HepG2 (cell line): Measurements from ENCODE around the gene MMS19. TPM values are rescaled to one million over a fixed set of nuclear protein-coding genes. Genes with fewer than 3 reads are reported as not detected.

Experiments used
- ATAC-seq: fragments of 200-7000 bp; cut with Tn5 transposase; 3 replicates; pipeline ENCODE4 v1.9.1; 2020; ENCODE audit warnings: mild to moderate bottlenecking, moderate library complexity
- BruUV-seq: library from RNA; stranded (reverse); fragments of 400-500 nt; replicated peaks from 2 replicates; lab custom pipeline; 2021; lab: Mats Ljungman, UMichigan
- CTCF ChIA-PET: fragments of 300-600 bp; formaldehyde crosslinking; extraction: SDS; loops from one replicate; lab custom pipeline; 2021; ENCODE audit warnings: low total read pairs, inconsistent platforms, low intra/inter-chr PET ratio; lab: Yijun Ruan, JAX
- POLR2A ChIA-PET: fragments of 350-600 bp; sonication (Branson Sonifier 250); formaldehyde crosslinking; loops from one replicate; lab custom pipeline; 2020; ENCODE audit warnings: antibody characterized with exemption, inconsistent platforms; lab: Yijun Ruan, JAX
- DNase-seq: peaks from one replicate; pipeline ENCODE4 v3.0.0-alpha.2; 2015; ENCODE audit warnings: low spot score
- FAIRE-seq: peaks from 3 replicates; lab custom pipeline; 2011; peaks lifted over from hg19 to GRCh38; lab: Jason Lieb, UNC
- H2AFZ ChIP-seq: one replicate; pipeline ENCODE4 v1.6.1; 2011; ENCODE audit warnings: low read length, inconsistent platforms
- H3K27ac ChIP-seq: fragments of 300-600 bp; 3 replicates; pipeline ENCODE4 v1.8.0; 2011; ENCODE audit warnings: mixed run types, mild to moderate bottlenecking, mixed read lengths, low read length, inconsistent platforms; ENCODE audit not compliant: insufficient read depth; ENCODE audit errors: extremely low read length
- H3K27me3 ChIP-seq, 2 experiments: fragments of 200-600 bp in 1 of 2; 2 replicates in 1 of 2; 3 replicates in 1 of 2; pipeline versions ENCODE4 v1.6.0 to v1.8.0; 2011; ENCODE audit warnings: low read length in 2 of 2, mild to moderate bottlenecking in 2 of 2, moderate library complexity in 2 of 2, inconsistent platforms in 1 of 2; ENCODE audit not compliant: insufficient read depth in 2 of 2, control insufficient read depth in 1 of 2
- H3K36me3 ChIP-seq, 2 experiments: fragments of 200-600 bp in 1 of 2; replicated peaks in 1 of 2; 2 replicates in 1 of 2; 3 replicates in 1 of 2; pipeline versions ENCODE4 v1.5.1 to v1.8.0; 2011; ENCODE audit warnings: low read length in 2 of 2, inconsistent platforms in 1 of 2; ENCODE audit not compliant: insufficient read depth in 2 of 2, control insufficient read depth in 1 of 2
- H3K4me1 ChIP-seq: 2 replicates; pipeline ENCODE4 v1.5.1; 2012; ENCODE audit warnings: low read length, inconsistent platforms; ENCODE audit not compliant: insufficient read depth
- H3K4me2 ChIP-seq: 2 replicates; pipeline ENCODE4 v1.6.0; 2011; ENCODE audit warnings: low read depth, low read length, inconsistent platforms
- H3K4me3 ChIP-seq, 3 experiments: fragments of 200-600 bp in 1 of 3; sonication (generic), shearing (Covaris generic) in 1 of 3; replicated peaks in 1 of 3; 2 replicates each; pipeline ENCODE4 v1.5.1; 2011 to 2016; ENCODE audit warnings: low read length in 3 of 3, inconsistent platforms in 2 of 3, low read depth in 2 of 3, mild to moderate bottlenecking in 2 of 3, control low read depth in 1 of 3, mixed read lengths in 1 of 3; ENCODE audit not compliant: insufficient read depth in 1 of 3
- H3K79me2 ChIP-seq: one replicate; pipeline ENCODE4 v1.6.1; 2011; ENCODE audit warnings: low read length, inconsistent platforms; ENCODE audit not compliant: insufficient read depth
- H3K9ac ChIP-seq: 2 replicates; pipeline ENCODE4 v1.6.0; 2011; ENCODE audit warnings: mild to moderate bottlenecking, low read depth, low read length, inconsistent platforms; ENCODE audit not compliant: insufficient read depth
- H3K9me3 ChIP-seq: 2 replicates; pipeline ENCODE4 v1.5.1; 2012; ENCODE audit warnings: mild to moderate bottlenecking, low read length
- H4K20me1 ChIP-seq: 2 replicates; pipeline ENCODE4 v1.6.0; 2011; ENCODE audit warnings: inconsistent platforms, mild to moderate bottlenecking, low read length, moderate library complexity; ENCODE audit not compliant: insufficient read depth
- ARNT2 ChIP-seq: sonication (generic); formaldehyde crosslinking; IDR thresholded peaks from 2 replicates; pipeline ENCODE4 v1.8.0; 2022; ENCODE audit warnings: mild to moderate bottlenecking, low read depth, missing genetic modification reagents, moderate library complexity
- HNRNPL ChIP-seq: fragments of 200-400 bp; formaldehyde crosslinking; IDR thresholded peaks from 2 replicates; pipeline ENCODE4 v1.6.1; 2017; ENCODE audit warnings: mild to moderate bottlenecking, low read depth, low read length
- HOXA5 ChIP-seq: sonication (generic); formaldehyde crosslinking; IDR thresholded peaks from 2 replicates; pipeline ENCODE4 v1.4.0; 2020; ENCODE audit warnings: missing genetic modification reagents
- KLF12 ChIP-seq: sonication (generic); formaldehyde crosslinking; IDR thresholded peaks from 2 replicates; pipeline ENCODE4 v1.4.0; 2020; ENCODE audit warnings: missing genetic modification reagents, borderline replicate concordance
- PLRG1 ChIP-seq: fragments of 450-650 bp; conservative IDR thresholded peaks from 2 replicates; pipeline ENCODE4 v1.6.1; 2016
- POLR2AphosphoS5 ChIP-seq: IDR thresholded peaks from 2 replicates; pipeline ENCODE4 v1.6.1; 2012; ENCODE audit warnings: low read depth, low read length
- RXRA ChIP-seq: sonication (generic); formaldehyde crosslinking; IDR thresholded peaks from 2 replicates; pipeline ENCODE4 v1.5.1; 2020; ENCODE audit warnings: missing genetic modification reagents
- SP1 ChIP-seq, 2 experiments: fragments of 450-650 bp in 1 of 2; sonication (generic) in 1 of 2; formaldehyde crosslinking in 1 of 2; IDR thresholded peaks; 2 replicates each; pipeline versions ENCODE4 v1.4.0 to v1.6.1; 2016 to 2020; ENCODE audit warnings: missing genetic modification reagents in 1 of 2
- SRSF1 ChIP-seq: fragments of 200-400 bp; formaldehyde crosslinking; optimal IDR thresholded peaks from 2 replicates; pipeline ENCODE3; 2017; ENCODE audit warnings: mild to moderate bottlenecking, low read depth, low read length, moderate library complexity
- TCF7L2 ChIP-seq: IDR thresholded peaks from 2 replicates; pipeline ENCODE4 v1.6.1; 2011; ENCODE audit warnings: mild to moderate bottlenecking, low read depth, low read length, moderate library complexity
- ZNF256 ChIP-seq: sonication (generic); formaldehyde crosslinking; conservative IDR thresholded peaks from 2 replicates; pipeline ENCODE4 v1.4.0; 2020; ENCODE audit warnings: missing genetic modification reagents
- ZNF33B ChIP-seq: sonication (generic); formaldehyde crosslinking; IDR thresholded peaks from 2 replicates; pipeline ENCODE4 v1.5.1; 2020; ENCODE audit warnings: mild to moderate bottlenecking, missing genetic modification reagents
- ZNF572 ChIP-seq: sonication (generic); formaldehyde crosslinking; IDR thresholded peaks from 2 replicates; pipeline ENCODE4 v1.5.1; 2020; ENCODE audit warnings: mild to moderate bottlenecking, missing genetic modification reagents
- ZNF746 ChIP-seq: sonication (generic); formaldehyde crosslinking; IDR thresholded peaks from 2 replicates; pipeline ENCODE4 v1.8.0; 2022; ENCODE audit warnings: mild to moderate bottlenecking, missing genetic modification reagents
- ZNF766 ChIP-seq: sonication (generic); formaldehyde crosslinking; IDR thresholded peaks from 2 replicates; pipeline ENCODE4 v1.5.0; 2020; ENCODE audit warnings: missing genetic modification reagents, borderline replicate concordance
- ZNF781 ChIP-seq: sonication (generic); formaldehyde crosslinking; IDR thresholded peaks from 2 replicates; pipeline ENCODE4 v1.5.1; 2020; ENCODE audit warnings: borderline replicate concordance, mild to moderate bottlenecking, missing genetic modification reagents; ENCODE audit errors: not compliant biosample characterization
- ZNF850 ChIP-seq: sonication (generic); formaldehyde crosslinking; conservative IDR thresholded peaks from 2 replicates; pipeline ENCODE4 v1.9.0; 2021; ENCODE audit warnings: mild to moderate bottlenecking, missing genetic modification reagents
- WGBS: methylation state at CpG from one replicate; pipeline ENCODE4 v1.1.6; 2017; ENCODE audit warnings: low lambda C conversion rate; 5-methylcytosine and 5-hydroxymethylcytosine counted together
- in situ Hi-C: cut with HindIII; loops from 2 replicates; pipeline ENCODE4 v1.10.0; 2017; ENCODE audit warnings: low pct_unique_long_range_greater_than_20kb; ENCODE audit not compliant: extremely low pct_ligation_motif_present
- intact Hi-C: fragments of 100-400 bp; cut with micrococcal nuclease; formaldehyde crosslinking; loops from one replicate; pipeline ENCODE4 v1.10.0; 2022; ENCODE audit not compliant: unreplicated experiment
- polyA plus RNA-seq, 8 experiments: library from polyadenylated mRNA; depleted of rRNA in 3 of 8; stranded (reverse) in 7 of 8; unstranded in 1 of 8; fragments of >200 nt; fragmentation: Illumina TruSeq in 4 of 8; extraction: Trizol in 4 of 8; gene quantifications; 2 replicates each; pipeline versions ENCODE4 v1.2.1 to v1.2.3, GENCODE V29; 2011 to 2016; ENCODE audit warnings: low read depth in 4 of 8, missing spikeins in 1 of 8, mixed read lengths in 1 of 8; ENCODE audit not compliant: insufficient read depth in 1 of 8
- total RNA-seq, 5 experiments: library from RNA; depleted of rRNA; stranded (reverse); fragments of >200 nt; fragmentation: Illumina TruSeq; extraction: Trizol; gene quantifications; 2 replicates each; pipeline ENCODE4 v1.2.3, GENCODE V29; 2016; ENCODE audit warnings: low read depth in 1 of 5
- TF ChIP-seq, protein P1 (sequence below): sonication (generic); formaldehyde crosslinking; IDR thresholded peaks from 2 replicates; pipeline ENCODE4 v1.5.0; 2020; ENCODE audit warnings: missing genetic modification reagents
- TF ChIP-seq, protein P2 (sequence below): sonication (generic); formaldehyde crosslinking; IDR thresholded peaks from 2 replicates; pipeline ENCODE4 v1.4.0; 2020; ENCODE audit warnings: missing genetic modification reagents, mild to moderate bottlenecking, borderline replicate concordance
- TF ChIP-seq, protein P3 (sequence below): sonication (generic); formaldehyde crosslinking; IDR thresholded peaks from 2 replicates; pipeline ENCODE4 v1.4.0; 2020; ENCODE audit warnings: missing genetic modification reagents

The MMS19 gene
- total and polyA plus RNA-seq, 2 of the 13 experiments (the other 11 are each of a cell fraction or from before 2014, with no cell fraction given) = 76.4 to 107 TPM

DNA sequence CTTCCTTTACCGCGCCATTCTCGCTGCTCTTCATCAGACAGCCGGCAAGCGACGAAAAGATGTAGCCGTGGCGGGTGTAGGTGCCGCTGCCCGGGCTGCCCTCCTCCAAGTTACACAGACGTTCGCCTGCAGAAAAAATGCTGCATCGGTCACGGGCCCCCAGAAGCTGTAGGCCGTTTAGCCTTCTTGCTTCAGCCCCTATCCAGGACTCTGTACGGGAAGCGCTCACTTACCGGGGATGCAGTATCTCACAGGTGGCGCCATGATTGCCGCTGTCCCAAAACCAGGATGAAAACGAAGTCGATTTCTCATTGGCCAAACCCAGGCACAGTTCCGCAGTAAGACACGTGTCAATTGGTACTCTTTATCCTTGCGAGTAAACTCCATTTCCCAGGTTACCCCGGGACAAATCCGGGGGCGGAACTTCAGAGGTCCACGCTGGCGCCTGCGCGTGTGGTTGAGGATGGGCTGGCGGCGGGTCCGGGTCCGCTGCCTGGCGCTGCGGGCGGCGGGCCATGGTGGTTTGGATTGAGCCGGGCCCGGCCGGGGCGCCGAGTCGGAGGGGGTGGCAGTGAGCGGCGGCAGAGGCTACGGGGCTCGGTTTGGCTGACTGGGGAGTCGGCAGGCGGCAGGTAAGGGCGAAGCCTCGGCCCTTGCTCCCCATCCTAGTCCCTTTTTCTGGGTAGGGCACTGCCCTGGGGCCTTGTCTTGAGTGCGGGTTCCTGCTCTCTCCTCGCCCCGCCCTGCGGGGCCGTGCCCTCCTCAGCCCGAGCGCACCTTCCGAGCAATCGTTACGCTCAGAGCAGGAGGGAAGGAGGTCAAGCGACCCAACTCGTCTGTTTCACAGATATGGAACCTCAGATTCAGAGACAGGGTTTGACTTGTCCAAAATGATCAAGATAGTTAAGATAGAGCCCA is 52.2 kb downstream of the MMS19 start, which contains the start of the genes EXOSC1 and ZDHHC16:
EXOSC1 (minus strand) TSS at position 285 of the 918 bp plus-strand sequence; CDS start at position 264, 21 bp downstream.
ZDHHC16 (plus strand) TSS at position 454 of the 918 bp plus-strand sequence. CDS start 5,501 bp downstream, outside the sequence.
- peak within 1 kb of the TSS; percentile 83 to 99 (median 93) for H3K4me3 ChIP-seq
- peaks cover 43% of the 10 kb centered on the region for H3K4me1 ChIP-seq
- H3K27me3 ChIP-seq = no peaks in the 10 kb centered on the region; a peak in 1 of 5 replicates
- peak; percentile 97 for DNase-seq
- peak; percentile 94 for FAIRE-seq
- peak within 1 kb of the TSS; percentile 60 for H3K27ac ChIP-seq
- CTCF ChIA-PET = interaction anchor here (2.3 kb wide), 1 partner anchor 38 kb away, joined by 12 read pairs; no protein-coding TSS in a partner anchor
- H3K9ac ChIP-seq = peak within 1 kb of the TSS; percentile 83
- H3K9me3 ChIP-seq = no peaks in the 10 kb centered on the region
- peak; percentile 95 for ATAC-seq
- H4K20me1 ChIP-seq = peaks cover 8% of the 10 kb centered on the region; the same call in 1 of the 2 replicates
- peaks cover 0 to 5% of the 10 kb centered on the region in 2 experiments; a peak in 4 of 5 replicates for H3K36me3 ChIP-seq
- POLR2A ChIA-PET = interaction anchor here (1.0 kb wide), 1 partner anchor 12 kb away, joined by 4 read pairs; no protein-coding TSS in a partner anchor
- intact Hi-C loops (loop anchor here (1.0 to 2.0 kb wide), 2 partner anchors 17 to 39 kb away; no protein-coding TSS in a partner anchor), in situ Hi-C loops (no loop called here)
- H2AFZ ChIP-seq = peak within 1 kb of the TSS; percentile 81
- peak within 1 kb of the TSS; percentile 89 for H3K4me2 ChIP-seq
- H3K79me2 ChIP-seq = peaks cover 36% of the 10 kb centered on the region
- 3% methylated on average over 14 of the region's 66 CpGs for WGBS
- TSS peak; percentile 85 for BruUV-seq
- TF ChIP-seq POLR2AphosphoS5 (peak; percentile 83), ZNF33B (CRISPR knock-in tag) (0 out of 2 replicates have a peak, but pooled peaks have one; percentile 77), TCF7L2 (no peak), SP1 (IDR thresholded peaks at IDR 0.05) (no peak), SP1 (CRISPR knock-in tag; IDR thresholded peaks at IDR 0.05) (peak; percentile 76), HOXA5 (CRISPR knock-in tag) (peak; percentile 87; the same call in 1 of the 2 replicates), ZNF746 (CRISPR knock-in tag) (no peak), RXRA (CRISPR knock-in tag) (peak; percentile 30; the same call in 1 of the 2 replicates), ZNF850 (no peak), SRSF1 (no peak), ZNF572 (CRISPR knock-in tag) (no peak; the same call in 1 of the 2 replicates), PLRG1 (no peak), KLF12 (CRISPR knock-in tag) (0 out of 2 replicates have a peak, but pooled peaks have one; percentile 77), ZNF781 (CRISPR knock-in tag) (peak; percentile 44), ZNF256 (CRISPR knock-in tag) (peak; percentile 83; the same call in 1 of the 2 replicates), ARNT2 (peak; percentile 22), HNRNPL (0 out of 2 replicates have a peak, but pooled peaks have one; percentile 60), ZNF766 (CRISPR knock-in tag) (0 out of 2 replicates have a peak, but pooled peaks have one; percentile 47)
- TF ChIP-seq, protein P1, sequence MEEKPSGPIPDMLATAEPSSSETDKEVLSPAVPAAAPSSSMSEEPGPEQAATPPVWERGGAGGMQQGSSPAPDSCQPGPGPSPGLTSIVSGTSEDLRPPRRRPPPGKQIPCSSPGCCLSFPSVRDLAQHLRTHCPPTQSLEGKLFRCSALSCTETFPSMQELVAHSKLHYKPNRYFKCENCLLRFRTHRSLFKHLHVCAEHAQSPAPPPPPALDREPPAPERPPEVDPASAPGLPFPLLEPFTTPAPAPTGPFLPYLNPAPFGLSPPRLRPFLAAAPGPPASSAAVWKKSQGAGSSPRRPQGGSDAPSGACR (CRISPR knock-in tag) = peak; percentile 70; the same call in 1 of the 2 replicates
- TF ChIP-seq, protein P2, sequence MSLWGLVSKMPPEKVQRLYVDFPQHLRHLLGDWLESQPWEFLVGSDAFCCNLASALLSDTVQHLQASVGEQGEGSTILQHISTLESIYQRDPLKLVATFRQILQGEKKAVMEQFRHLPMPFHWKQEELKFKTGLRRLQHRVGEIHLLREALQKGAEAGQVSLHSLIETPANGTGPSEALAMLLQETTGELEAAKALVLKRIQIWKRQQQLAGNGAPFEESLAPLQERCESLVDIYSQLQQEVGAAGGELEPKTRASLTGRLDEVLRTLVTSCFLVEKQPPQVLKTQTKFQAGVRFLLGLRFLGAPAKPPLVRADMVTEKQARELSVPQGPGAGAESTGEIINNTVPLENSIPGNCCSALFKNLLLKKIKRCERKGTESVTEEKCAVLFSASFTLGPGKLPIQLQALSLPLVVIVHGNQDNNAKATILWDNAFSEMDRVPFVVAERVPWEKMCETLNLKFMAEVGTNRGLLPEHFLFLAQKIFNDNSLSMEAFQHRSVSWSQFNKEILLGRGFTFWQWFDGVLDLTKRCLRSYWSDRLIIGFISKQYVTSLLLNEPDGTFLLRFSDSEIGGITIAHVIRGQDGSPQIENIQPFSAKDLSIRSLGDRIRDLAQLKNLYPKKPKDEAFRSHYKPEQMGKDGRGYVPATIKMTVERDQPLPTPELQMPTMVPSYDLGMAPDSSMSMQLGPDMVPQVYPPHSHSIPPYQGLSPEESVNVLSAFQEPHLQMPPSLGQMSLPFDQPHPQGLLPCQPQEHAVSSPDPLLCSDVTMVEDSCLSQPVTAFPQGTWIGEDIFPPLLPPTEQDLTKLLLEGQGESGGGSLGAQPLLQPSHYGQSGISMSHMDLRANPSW (CRISPR knock-in tag) = peak; percentile 42; the same call in 1 of the 2 replicates
- TF ChIP-seq, protein P3, sequence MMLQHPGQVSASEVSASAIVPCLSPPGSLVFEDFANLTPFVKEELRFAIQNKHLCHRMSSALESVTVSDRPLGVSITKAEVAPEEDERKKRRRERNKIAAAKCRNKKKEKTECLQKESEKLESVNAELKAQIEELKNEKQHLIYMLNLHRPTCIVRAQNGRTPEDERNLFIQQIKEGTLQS (CRISPR knock-in tag) = no peak
